WTC11 (cell line): ENCODE results near the gene ANTXRL.

ENCODE experiments used
- CTCF ChIP-seq: fragments of 200-600 bp; IDR thresholded peaks from 2 replicates; pipeline ENCODE4 v1.8.0; 2022; ENCODE audit warnings: antibody characterized with exemption
- E2F1 ChIP-seq: sonication (generic); formaldehyde crosslinking; IDR thresholded peaks from 2 replicates; pipeline ENCODE4 v1.8.0; 2022; ENCODE audit warnings: mild to moderate bottlenecking, missing genetic modification reagents
- FOXJ3 ChIP-seq: sonication (generic); formaldehyde crosslinking; IDR thresholded peaks from 2 replicates; pipeline ENCODE4 v1.9.0; 2021; ENCODE audit warnings: missing genetic modification reagents, mild to moderate bottlenecking, borderline replicate concordance
- GTF2I ChIP-seq: fragments of 250-450 bp; sonication (Bioruptor Pico); conservative IDR thresholded peaks from 2 replicates; pipeline ENCODE4 v1.4.0; 2021; ENCODE audit warnings: mild to moderate bottlenecking
- MAX ChIP-seq: sonication (generic); formaldehyde crosslinking; IDR thresholded peaks from 2 replicates; pipeline ENCODE4 v1.8.0; 2022; ENCODE audit warnings: mild to moderate bottlenecking, missing genetic modification reagents
- NR2C2 ChIP-seq: sonication (generic); formaldehyde crosslinking; IDR thresholded peaks from 2 replicates; pipeline ENCODE4 v1.8.0; 2022; ENCODE audit warnings: mild to moderate bottlenecking, missing genetic modification reagents
- TEAD4 ChIP-seq: sonication (generic); formaldehyde crosslinking; IDR thresholded peaks from 2 replicates; pipeline ENCODE4 v1.8.0; 2022; ENCODE audit warnings: mild to moderate bottlenecking, missing genetic modification reagents
- USF2 ChIP-seq: sonication (generic); formaldehyde crosslinking; IDR thresholded peaks from 2 replicates; pipeline ENCODE4 v1.8.1; 2023; ENCODE audit warnings: mild to moderate bottlenecking, missing genetic modification reagents, moderate library complexity
- ZNF232 ChIP-seq: sonication (generic); formaldehyde crosslinking; IDR thresholded peaks from 2 replicates; pipeline ENCODE4 v1.8.0; 2022; ENCODE audit warnings: mild to moderate bottlenecking, missing genetic modification reagents
- ZNF317 ChIP-seq: sonication (generic); formaldehyde crosslinking; IDR thresholded peaks from 2 replicates; pipeline ENCODE4 v1.8.1; 2023; ENCODE audit warnings: low read depth, mild to moderate bottlenecking, moderate library complexity, missing genetic modification reagents, borderline replicate concordance

- TF ChIP-seq E2F1 (no peak), CTCF (no peak), FOXJ3 (CRISPR knock-in tag) (no peak), ZNF317 (CRISPR knock-in tag) (no peak), GTF2I (CRISPR knock-in tag) (no peak), NR2C2 (CRISPR knock-in tag) (no peak), ZNF232 (no peak), TEAD4 (CRISPR knock-in tag) (no peak), MAX (CRISPR knock-in tag) (no peak), USF2 (CRISPR knock-in tag) (no peak)
These were observed 17.3 kb downstream of the ANTXRL start for GRCh38 chr10:46304062-46304461.
